HG02970 (cell line): ENCODE data around the gene SEPTIN8.

ENCODE experiments used
- ATAC-seq: cut with Tn5 transposase; IDR thresholded peaks from one replicate; pipeline ENCODE4 v1.9.1; 2021; ENCODE audit warnings: mild to moderate bottlenecking, moderate library complexity, moderate number of reproducible peaks; ENCODE audit not compliant: unreplicated experiment, low FRiP score

The SEPTIN8 gene

GRCh38 chr5:132777209-132778069 is at the start of gene SEPTIN8:
Gene SEPTIN8, minus strand, starts transcription at chr5:132777239. Its CDS starts 102 bp downstream, at chr5:132777137.
- no peak for ATAC-seq

- ATAC-seq: no peak
Measured at GRCh38 chr5:132826424-132827082, 49.5 kb upstream of the SEPTIN8 start.

GRCh38 chr5:132825834-132826391 is 48.9 kb upstream of the SEPTIN8 start:
- ATAC-seq: no peak

- no peak for ATAC-seq
Measured at GRCh38 chr5:132825033-132825833, 48.2 kb upstream of the SEPTIN8 start.

GRCh38 chr5:132824426-132824825 is 47.4 kb upstream of the SEPTIN8 start:
- no peak for ATAC-seq

GRCh38 chr5:132823481-132824050 is 46.5 kb upstream of the SEPTIN8 start:
- no peak for ATAC-seq

GRCh38 chr5:132822650-132823480 is 45.8 kb upstream of the SEPTIN8 start:
- ATAC-seq: no peak

- no peak for ATAC-seq
Measured at GRCh38 chr5:132821791-132822190, 44.8 kb upstream of the SEPTIN8 start.

- no peak for ATAC-seq
Measured at GRCh38 chr5:132821350-132821749, 44.3 kb upstream of the SEPTIN8 start.

GRCh38 chr5:132820162-132820754 is 43.2 kb upstream of the SEPTIN8 start:
- ATAC-seq: no peak

- ATAC-seq: no peak
Measured at GRCh38 chr5:132819468-132819867, 42.4 kb upstream of the SEPTIN8 start.

GRCh38 chr5:132817011-132817410 is 40.0 kb upstream of the SEPTIN8 start:
- ATAC-seq: no peak

GRCh38 chr5:132816554-132816953 is 39.5 kb upstream of the SEPTIN8 start:
- no peak for ATAC-seq

- ATAC-seq: no peak
Measured at GRCh38 chr5:132816083-132816482, 39.0 kb upstream of the SEPTIN8 start.

- ATAC-seq: no peak
Measured at GRCh38 chr5:132815454-132815853, 38.4 kb upstream of the SEPTIN8 start.

- no peak for ATAC-seq
Measured at GRCh38 chr5:132814503-132815294, 37.7 kb upstream of the SEPTIN8 start.

GRCh38 chr5:132813599-132814502 is 36.8 kb upstream of the SEPTIN8 start:
- ATAC-seq: no peak
